Neural crest cell (in vitro differentiated cells): Measurements from ENCODE around the gene CLDN2. TPM values are rescaled to one million over a fixed set of nuclear protein-coding genes. Genes with fewer than 3 reads are reported as not detected.

Source experiments
- DNase-seq: peaks from one replicate; pipeline ENCODE4 v3.0.0; 2021; ENCODE audit warnings: low read depth, mixed read lengths, low spot score
- H3K27ac Mint-ChIP-seq: one replicate; pipeline ENCODE4 v1.8.0; 2021; ENCODE audit warnings: mild to moderate bottlenecking, mixed read lengths; ENCODE audit not compliant: unreplicated experiment
- H3K27me3 Mint-ChIP-seq: 2 replicates; pipeline ENCODE4 v1.8.0; 2021; ENCODE audit warnings: low read depth, mild to moderate bottlenecking, mixed read lengths
- H3K36me3 Mint-ChIP-seq: 2 replicates; pipeline ENCODE4 v1.8.0; 2021; ENCODE audit warnings: low read depth, mild to moderate bottlenecking, mixed read lengths
- H3K4me1 Mint-ChIP-seq: 2 replicates; pipeline ENCODE4 v1.8.0; 2021; ENCODE audit warnings: mixed read lengths
- H3K4me3 Mint-ChIP-seq: one replicate; pipeline ENCODE4 v1.8.0; 2021; ENCODE audit warnings: mild to moderate bottlenecking, mixed read lengths
- H3K9me3 Mint-ChIP-seq: 2 replicates; pipeline ENCODE4 v1.8.0; 2021; ENCODE audit warnings: mixed read lengths
- CTCF ChIP-seq: fragments of 200-600 bp; sonication (generic); conservative IDR thresholded peaks from 2 replicates; pipeline ENCODE4 v1.5.0; 2021; ENCODE audit warnings: antibody characterized with exemption, mild to moderate bottlenecking
- total RNA-seq: library from RNA; stranded (reverse); gene quantifications from 2 replicates; pipeline ENCODE4 v1.2.1, GENCODE V29; 2021

The CLDN2 gene
- total RNA-seq, 1 donor from 2014 or later, result not detected

DNA sequence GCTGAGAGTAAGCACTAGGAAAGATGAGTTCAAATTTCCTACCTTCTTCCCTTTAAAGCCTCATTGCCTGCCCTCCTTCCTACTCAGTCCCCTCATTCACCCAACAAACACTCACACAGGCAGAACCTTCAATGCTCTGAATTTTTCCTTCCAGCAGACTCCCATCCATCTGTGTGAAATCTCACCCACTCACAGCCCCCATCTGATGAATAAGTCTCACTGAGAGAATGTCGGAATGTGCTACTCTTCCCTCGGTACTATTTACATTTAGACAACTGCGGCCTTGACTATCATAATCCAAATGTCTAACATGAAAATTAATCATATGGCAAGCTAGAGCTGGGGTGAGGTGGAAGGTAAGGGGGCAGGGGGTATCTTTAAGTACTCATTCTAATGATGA lies 19.4 kb downstream of the CLDN2 start:
- H3K36me3 Mint-ChIP-seq, result peaks cover 12% of the 10 kb centered on the region
- no peaks in the 10 kb centered on the region for H3K4me1 Mint-ChIP-seq
- no peaks in the 10 kb centered on the region for H3K27me3 Mint-ChIP-seq

DNA sequence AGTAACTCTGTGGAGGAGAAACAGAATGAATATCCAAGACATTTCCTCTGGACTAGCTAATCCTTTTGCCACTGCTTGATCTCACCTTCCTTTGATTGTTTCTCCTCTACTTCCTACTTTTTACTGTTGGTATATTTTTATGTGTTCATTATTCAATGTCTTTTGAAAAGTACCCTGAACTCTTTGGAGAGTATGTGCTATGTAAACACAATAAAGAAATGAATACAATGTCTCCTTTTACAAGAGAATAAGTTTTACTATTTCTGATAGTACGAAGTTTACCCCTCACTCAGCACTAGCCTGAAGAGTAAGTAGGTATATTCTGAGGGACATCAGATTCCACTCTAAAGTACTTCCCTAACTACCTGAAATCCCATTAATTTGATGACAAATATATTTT lies 19.9 kb downstream of the CLDN2 start:
- Mint-ChIP-seq H3K9me3 (peaks cover 3% of the 10 kb centered on the region), H3K4me3 (no peak overlapping the region), H3K4me1 (no peaks in the 10 kb centered on the region), H3K27me3 (no peaks in the 10 kb centered on the region), H3K27ac (no peak overlapping the region), H3K36me3 (peaks cover 12% of the 10 kb centered on the region)
- no peak for DNase-seq
- TF ChIP-seq CTCF, result no peak

More for the DNA sequence above, 19.4 kb downstream of the CLDN2 start:
- Mint-ChIP-seq H3K9me3 (peaks cover 3% of the 10 kb centered on the region), H3K27ac (no peak overlapping the region), H3K4me3 (no peak overlapping the region)
- DNase-seq, result no peak
- TF ChIP-seq CTCF, result no peak

DNA sequence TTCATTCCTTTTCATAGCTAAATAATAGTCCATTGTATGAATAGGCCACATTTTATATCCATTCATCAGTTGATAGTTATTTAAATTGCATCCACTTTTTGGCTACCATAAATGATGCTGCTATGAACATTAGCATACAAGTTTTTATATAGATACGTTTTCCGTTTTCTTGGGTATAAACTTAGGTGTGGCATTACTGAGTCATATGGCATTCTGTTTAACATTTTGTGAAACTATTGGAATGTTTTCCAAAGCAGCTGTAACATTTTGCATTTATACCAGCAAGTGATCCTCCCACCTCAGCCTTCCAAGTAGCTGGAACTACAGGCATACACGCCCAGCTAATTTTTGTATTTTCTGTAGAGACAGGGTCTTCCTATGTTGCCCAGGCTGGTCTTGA lies 26.3 kb downstream of the CLDN2 start:
- no peak for DNase-seq
- H3K36me3 Mint-ChIP-seq, result peaks cover 16% of the 10 kb centered on the region

DNA sequence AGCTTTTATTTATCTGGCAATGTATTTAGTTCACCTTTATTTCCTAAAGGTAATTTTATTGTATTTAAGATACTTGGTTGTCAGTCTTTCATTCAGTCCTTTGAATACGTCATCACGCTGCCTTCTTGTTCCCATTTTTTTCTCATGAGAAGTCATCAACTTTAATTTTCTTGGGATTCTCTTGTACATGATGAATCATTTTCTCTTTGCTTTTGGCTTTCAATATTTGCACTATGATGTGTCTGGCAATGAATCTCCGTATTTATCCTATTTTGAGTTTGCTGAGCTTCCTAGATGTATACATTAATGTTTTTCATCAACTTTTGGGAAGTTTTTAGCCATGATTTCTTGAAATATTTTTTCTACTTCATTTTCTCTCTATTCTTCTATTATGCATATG lies 28.4 kb downstream of the CLDN2 start:
- H3K9me3 Mint-ChIP-seq, result no peaks in the 10 kb centered on the region
- H3K27ac Mint-ChIP-seq, result no peak overlapping the region
- no peak overlapping the region for H3K4me3 Mint-ChIP-seq
- H3K27me3 Mint-ChIP-seq, result no peaks in the 10 kb centered on the region
- DNase-seq, result no peak
- peaks cover 8% of the 10 kb centered on the region for H3K36me3 Mint-ChIP-seq
- TF ChIP-seq CTCF, result no peak
- peaks cover 4% of the 10 kb centered on the region for H3K4me1 Mint-ChIP-seq

More for the DNA sequence above, 26.3 kb downstream of the CLDN2 start:
- Mint-ChIP-seq H3K9me3 (peaks cover 3% of the 10 kb centered on the region), H3K27me3 (no peaks in the 10 kb centered on the region), H3K27ac (no peak overlapping the region), H3K4me1 (peaks cover 4% of the 10 kb centered on the region), H3K4me3 (no peak overlapping the region)
- no peak for TF ChIP-seq CTCF

GRCh38 chrX:106949366-106949765 lies 29.2 kb downstream of the CLDN2 start:
- Mint-ChIP-seq H3K4me3 (no peak overlapping the region), H3K27me3 (no peaks in the 10 kb centered on the region), H3K36me3 (peaks cover 8% of the 10 kb centered on the region), H3K27ac (no peak overlapping the region), H3K4me1 (peaks cover 4% of the 10 kb centered on the region), H3K9me3 (no peaks in the 10 kb centered on the region)
- TF ChIP-seq CTCF, result no peak
- DNase-seq, result no peak

DNA sequence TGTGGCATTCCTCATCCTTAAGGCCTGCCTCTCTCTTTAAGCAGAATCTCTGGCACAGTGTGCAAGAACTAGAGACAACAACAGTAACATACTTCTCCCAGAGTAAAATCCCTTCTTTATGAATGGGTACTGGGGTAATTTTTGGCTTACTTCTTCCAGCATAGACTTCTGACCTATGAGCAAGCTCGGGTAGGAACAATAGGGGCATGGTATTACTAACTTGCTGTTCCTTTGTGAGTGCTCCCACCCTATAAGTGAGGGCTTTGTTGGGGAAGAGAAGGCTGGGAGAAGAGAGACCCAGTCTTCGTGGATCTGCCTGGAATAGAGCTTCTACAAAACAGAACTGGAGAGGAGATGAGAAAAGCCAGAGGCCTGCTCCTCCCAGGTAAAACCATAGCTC lies 30.2 kb downstream of the CLDN2 start:
- no peaks in the 10 kb centered on the region for H3K27me3 Mint-ChIP-seq
- no peak for DNase-seq
- H3K36me3 Mint-ChIP-seq, result peaks cover 5% of the 10 kb centered on the region
- H3K4me1 Mint-ChIP-seq, result peaks cover 4% of the 10 kb centered on the region
- no peak for TF ChIP-seq CTCF
- H3K9me3 Mint-ChIP-seq, result no peaks in the 10 kb centered on the region
- H3K4me3 Mint-ChIP-seq, result no peak overlapping the region
- no peak overlapping the region for H3K27ac Mint-ChIP-seq
